GM04504 (cell line): ENCODE results near the gene OR2AG1.

Source experiments
- DNase-seq: peaks from one replicate; pipeline ENCODE4 v3.0.0-alpha.2; 2012; ENCODE audit warnings: low read depth

The OR2AG1 gene

GRCh38 chr11:6782720-6783119 is at the start of gene OR2AG1:
Gene OR2AG1 (plus strand): TSS chr11:6783020. CDS start chr11:6785038, 2,018 bp downstream.
- DNase-seq, result no peak

- DNase-seq, result no peak
These were observed 49.2 kb upstream of the OR2AG1 start for GRCh38 chr11:6733326-6734275.

- no peak for DNase-seq
These were observed 48.2 kb upstream of the OR2AG1 start for GRCh38 chr11:6734616-6735015.

GRCh38 chr11:6735306-6735705 is 47.5 kb upstream of the OR2AG1 start:
- DNase-seq, result no peak

- no peak for DNase-seq
These were observed 46.2 kb upstream of the OR2AG1 start for GRCh38 chr11:6736495-6737121.

GRCh38 chr11:6737872-6738466 is 44.9 kb upstream of the OR2AG1 start:
- no peak for DNase-seq

GRCh38 chr11:6738590-6738989 is 44.2 kb upstream of the OR2AG1 start:
- no peak for DNase-seq

GRCh38 chr11:6742260-6742659 is 40.6 kb upstream of the OR2AG1 start:
- DNase-seq, result no peak

GRCh38 chr11:6745018-6745417 is 37.8 kb upstream of the OR2AG1 start:
- no peak for DNase-seq

- no peak for DNase-seq
These were observed 37.3 kb upstream of the OR2AG1 start for GRCh38 chr11:6745465-6746015.

GRCh38 chr11:6746086-6746618 is 36.7 kb upstream of the OR2AG1 start:
- DNase-seq, result no peak

GRCh38 chr11:6746626-6747025 is 36.2 kb upstream of the OR2AG1 start:
- no peak for DNase-seq

GRCh38 chr11:6747097-6747668 is 35.6 kb upstream of the OR2AG1 start:
- no peak for DNase-seq

GRCh38 chr11:6755303-6755952 is 27.4 kb upstream of the OR2AG1 start:
- no peak for DNase-seq

- DNase-seq, result no peak
These were observed 26.9 kb upstream of the OR2AG1 start for GRCh38 chr11:6755953-6756347.

- peak; percentile 10 for DNase-seq
These were observed 25.4 kb upstream of the OR2AG1 start for GRCh38 chr11:6757373-6757967.

- DNase-seq, result no peak
These were observed 10.6 kb upstream of the OR2AG1 start, which contains the start of gene OR2AG2 for GRCh38 chr11:6771926-6772893. Gene OR2AG2 (minus strand): TSS chr11:6771976. CDS start chr11:6768957, 3,019 bp downstream.

- DNase-seq, result no peak
These were observed 4.3 kb upstream of the OR2AG1 start for GRCh38 chr11:6778518-6778917.

- DNase-seq, result no peak
These were observed 2.0 kb upstream of the OR2AG1 start for GRCh38 chr11:6780829-6781228.

- DNase-seq, result no peak
These were observed 7.7 kb downstream of the OR2AG1 start for GRCh38 chr11:6790546-6790945.
